Bronchial epithelial cell (primary cell): ENCODE data around the gene MAP3K15. TPM values are rescaled to one million over a fixed set of nuclear protein-coding genes. Genes with fewer than 3 reads are reported as not detected.
A peak's percentile ranks its signal among the peaks of the same experiment; 100 is the strongest.
"Not testable (repeated sequence)": the region's sequence is repeated elsewhere in the genome, so short reads cannot be mapped to it uniquely, and the experiment has no call there.

Experiments
- DNase-seq: peaks from one replicate; pipeline ENCODE4 v3.0.0-alpha.2; 2010; ENCODE audit warnings: low read depth
- FAIRE-seq: peaks from 2 replicates; lab custom pipeline; 2011; peaks lifted over from hg19 to GRCh38; lab: Jason Lieb, UNC
- H3K27me3 ChIP-seq: 2 replicates; pipeline ENCODE4 v1.5.1; 2011; ENCODE audit warnings: low read length; ENCODE audit not compliant: control insufficient read depth, insufficient read depth
- H3K36me3 ChIP-seq: 2 replicates; pipeline ENCODE4 v1.5.1; 2011; ENCODE audit warnings: low read length; ENCODE audit not compliant: control insufficient read depth, insufficient read depth
- H3K4me3 ChIP-seq: 2 replicates; pipeline ENCODE4 v1.5.1; 2011; ENCODE audit warnings: mild to moderate bottlenecking, low read depth, low read length, control low read depth
- total RNA-seq: library from RNA; depleted of rRNA; stranded (reverse); fragments of >200 nt; gene quantifications from 2 replicates; pipeline ENCODE4 v1.2.1, GENCODE V29; 2014
- TF ChIP-seq, protein P1 (sequence below): IDR thresholded peaks from 2 replicates; pipeline ENCODE4 v1.5.1; 2011; ENCODE audit warnings: mild to moderate bottlenecking, moderate library complexity, low read length, control low read depth, inconsistent platforms; ENCODE audit not compliant: insufficient read depth, severe bottlenecking

MAP3K15 gene
- total RNA-seq, 1 donor from 2014 or later, result under 0.01 TPM

DNA sequence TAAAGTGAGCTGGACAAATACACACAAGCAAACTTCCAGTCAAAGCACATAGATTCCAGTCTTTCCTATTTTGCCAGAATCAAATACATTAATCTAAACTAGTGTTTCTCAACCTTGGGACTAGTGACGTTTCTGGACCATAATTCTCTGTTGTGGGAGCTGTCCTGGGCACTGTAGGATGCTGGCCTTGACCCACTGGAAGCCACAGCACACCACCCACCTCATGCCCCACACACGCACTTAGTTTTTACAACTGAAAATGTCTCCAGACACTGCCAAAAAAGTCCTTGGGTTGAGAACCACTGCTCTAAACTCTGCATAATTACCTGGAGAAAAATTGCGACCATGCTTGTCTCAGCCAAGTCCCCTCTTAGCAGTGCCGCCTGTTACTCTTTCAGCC, 57.6 kb downstream of the MAP3K15 start:
- TF ChIP-seq, protein P1, sequence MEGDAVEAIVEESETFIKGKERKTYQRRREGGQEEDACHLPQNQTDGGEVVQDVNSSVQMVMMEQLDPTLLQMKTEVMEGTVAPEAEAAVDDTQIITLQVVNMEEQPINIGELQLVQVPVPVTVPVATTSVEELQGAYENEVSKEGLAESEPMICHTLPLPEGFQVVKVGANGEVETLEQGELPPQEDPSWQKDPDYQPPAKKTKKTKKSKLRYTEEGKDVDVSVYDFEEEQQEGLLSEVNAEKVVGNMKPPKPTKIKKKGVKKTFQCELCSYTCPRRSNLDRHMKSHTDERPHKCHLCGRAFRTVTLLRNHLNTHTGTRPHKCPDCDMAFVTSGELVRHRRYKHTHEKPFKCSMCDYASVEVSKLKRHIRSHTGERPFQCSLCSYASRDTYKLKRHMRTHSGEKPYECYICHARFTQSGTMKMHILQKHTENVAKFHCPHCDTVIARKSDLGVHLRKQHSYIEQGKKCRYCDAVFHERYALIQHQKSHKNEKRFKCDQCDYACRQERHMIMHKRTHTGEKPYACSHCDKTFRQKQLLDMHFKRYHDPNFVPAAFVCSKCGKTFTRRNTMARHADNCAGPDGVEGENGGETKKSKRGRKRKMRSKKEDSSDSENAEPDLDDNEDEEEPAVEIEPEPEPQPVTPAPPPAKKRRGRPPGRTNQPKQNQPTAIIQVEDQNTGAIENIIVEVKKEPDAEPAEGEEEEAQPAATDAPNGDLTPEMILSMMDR, result no peak
- H3K36me3 ChIP-seq, result no peaks in the 10 kb centered on the region
- no peaks in the 10 kb centered on the region for H3K27me3 ChIP-seq
- H3K4me3 ChIP-seq, result no peak overlapping the region
- DNase-seq, result no peak
- FAIRE-seq, result no peak

DNA sequence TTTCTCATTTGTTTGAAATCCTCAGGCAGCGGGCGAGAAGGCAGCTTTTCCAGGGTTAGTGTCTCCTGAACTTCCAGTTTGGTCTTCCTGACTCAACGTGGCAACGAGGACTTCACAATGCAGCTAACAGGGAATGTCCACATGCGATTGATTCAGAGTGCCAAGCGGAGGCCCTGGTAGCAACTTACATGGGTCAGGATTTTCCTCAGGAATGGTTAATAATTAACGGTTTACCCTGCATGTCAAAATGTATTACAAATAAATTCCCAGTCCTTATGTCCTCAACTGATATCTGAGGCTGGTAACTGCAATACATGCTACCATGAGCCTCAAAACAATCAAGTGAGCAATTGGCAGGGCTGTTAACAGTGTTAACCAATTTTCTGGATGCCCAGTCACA, 67.2 kb downstream of the MAP3K15 start:
- Histone ChIP-seq H3K36me3 (no peaks in the 10 kb centered on the region), H3K4me3 (no peak overlapping the region), H3K27me3 (no peaks in the 10 kb centered on the region)
- TF ChIP-seq, protein P1, result no peak
- no peak for FAIRE-seq
- no peak for DNase-seq

DNA sequence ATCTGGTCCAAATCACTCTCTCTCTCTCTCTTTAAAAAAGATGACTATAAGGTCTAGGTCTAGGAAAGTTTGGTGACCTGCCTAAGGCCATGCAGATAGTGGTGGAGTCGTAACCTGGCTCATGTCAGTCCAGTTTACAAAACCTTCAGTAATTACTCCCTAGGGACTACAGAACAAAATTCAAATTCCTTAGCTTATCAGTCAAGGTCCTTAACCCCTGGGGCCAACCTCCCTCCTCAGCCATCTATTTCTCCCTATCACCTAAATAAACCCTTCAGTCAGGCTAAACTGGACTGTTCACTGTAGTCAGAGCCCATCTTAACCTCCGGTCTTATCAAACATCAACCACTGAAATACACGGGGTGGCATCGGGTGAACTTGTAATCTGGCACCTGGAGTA, 68.9 kb downstream of the MAP3K15 start:
- H3K27me3 ChIP-seq, result no peaks in the 10 kb centered on the region
- no peak for DNase-seq
- FAIRE-seq, result no peak

DNA sequence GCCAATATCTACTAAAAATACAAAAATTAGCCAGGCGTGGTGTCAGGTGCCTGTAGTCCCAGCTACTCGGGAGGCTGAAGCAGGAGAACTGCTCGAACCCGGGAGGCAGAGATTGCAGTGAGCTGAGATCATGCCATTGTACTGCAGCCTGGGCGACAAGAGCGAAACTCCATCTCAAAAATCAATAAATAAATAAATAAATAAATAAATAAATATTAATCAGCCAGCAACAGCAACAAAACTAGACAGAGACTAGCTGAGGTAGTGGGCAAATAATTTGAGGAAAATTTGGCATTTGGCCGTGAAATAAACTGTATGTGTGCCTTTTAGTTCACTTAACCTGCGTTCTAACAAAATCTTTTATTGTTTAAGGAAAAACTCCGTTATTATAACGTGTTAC, 69.5 kb downstream of the MAP3K15 start:
- not testable (repeated sequence) for FAIRE-seq, H3K36me3 ChIP-seq, DNase-seq, H3K4me3 ChIP-seq, H3K27me3 ChIP-seq

More for the DNA sequence above, 68.9 kb downstream of the MAP3K15 start:
- Histone ChIP-seq H3K4me3 (no peak overlapping the region), H3K36me3 (no peaks in the 10 kb centered on the region)
- TF ChIP-seq, protein P1, result no peak

DNA sequence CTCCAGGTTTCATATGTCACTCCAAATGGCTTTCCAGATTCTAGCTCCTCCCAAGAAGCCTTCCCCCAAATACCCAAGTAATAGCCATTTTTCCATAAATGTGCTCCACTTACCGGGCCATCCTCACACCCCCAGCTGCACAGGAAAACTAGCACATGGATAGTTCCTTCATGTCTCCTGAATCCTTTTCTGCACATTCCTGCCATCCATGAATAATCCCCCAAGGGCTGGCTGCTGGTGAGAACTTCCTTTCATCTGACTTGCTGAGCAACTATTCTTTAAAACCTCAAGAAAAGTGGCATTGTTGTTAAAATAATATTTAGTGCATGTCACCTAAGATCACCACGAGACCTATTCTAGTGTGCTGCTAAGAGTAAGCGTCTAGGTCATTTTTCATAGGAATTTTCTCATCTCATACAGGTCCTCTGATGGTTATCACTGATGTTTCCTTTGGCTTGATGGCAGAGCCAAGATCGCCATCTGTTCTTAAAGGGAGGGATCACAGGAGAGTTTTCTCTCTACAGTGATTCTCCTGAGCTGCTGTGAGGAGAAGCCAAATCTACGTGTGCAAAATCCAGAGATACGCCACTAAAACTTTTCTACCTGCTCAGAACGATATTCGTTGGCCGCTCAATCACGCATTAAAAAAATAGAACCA, 71.3 kb downstream of the MAP3K15 start:
- H3K36me3 ChIP-seq, result no peaks in the 10 kb centered on the region
- DNase-seq (no peak), FAIRE-seq (no peak)
- no peaks in the 10 kb centered on the region for H3K27me3 ChIP-seq
- H3K4me3 ChIP-seq, result no peak overlapping the region
- TF ChIP-seq, protein P1, result no peak

DNA sequence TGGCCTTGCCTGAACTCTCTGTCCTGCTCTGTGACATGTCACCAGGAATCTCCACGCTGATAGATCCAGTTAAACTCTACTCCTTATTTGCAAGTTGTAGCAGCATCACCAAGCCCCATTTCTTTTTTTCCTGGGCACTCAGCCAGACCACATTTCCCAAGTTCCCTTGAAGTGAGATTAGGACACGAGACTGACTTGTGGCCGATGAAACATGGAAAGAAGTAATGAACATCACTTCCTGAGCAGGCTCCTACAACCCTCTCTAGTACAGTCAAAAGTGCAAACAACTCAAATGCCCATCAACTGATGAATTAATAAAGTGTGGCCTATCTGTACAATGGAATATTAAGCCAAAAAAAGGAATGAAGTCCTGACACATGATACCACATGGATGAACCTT, 74.6 kb downstream of the MAP3K15 start:
- TF ChIP-seq, protein P1, result no peak
- no peak overlapping the region for H3K4me3 ChIP-seq
- peak; percentile 50 for DNase-seq
- no peaks in the 10 kb centered on the region for H3K27me3 ChIP-seq
- FAIRE-seq, result no peak
- H3K36me3 ChIP-seq, result no peaks in the 10 kb centered on the region

DNA sequence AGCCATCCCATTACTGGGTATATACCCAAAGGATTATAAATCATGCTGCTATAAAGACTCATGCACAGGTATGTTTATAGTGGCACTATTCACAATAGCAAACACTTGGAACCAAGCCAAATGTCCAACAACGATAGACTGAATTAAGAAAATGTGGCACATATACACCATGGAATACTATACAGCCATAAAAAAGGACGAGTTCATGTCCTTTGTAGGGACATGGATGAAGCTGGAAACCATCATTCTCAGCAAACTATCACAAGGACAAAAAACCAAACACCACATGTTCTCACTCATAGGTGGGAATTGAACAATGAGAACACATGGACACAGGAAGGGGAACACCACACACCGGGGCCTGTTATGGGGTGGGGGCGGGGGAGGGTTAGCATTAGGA, 92.6 kb downstream of the MAP3K15 start:
- not testable (repeated sequence) for H3K4me3 ChIP-seq, DNase-seq, FAIRE-seq, H3K36me3 ChIP-seq, H3K27me3 ChIP-seq
